NT2/D1 (cell line): ENCODE measurements around the gene ATP8B2.
"Not testable (repeated sequence)": the region's sequence is repeated elsewhere in the genome, so short reads cannot be mapped to it uniquely, and the experiment has no call there.

ENCODE experiments used
- DNase-seq: peaks from one replicate; pipeline ENCODE4 v3.0.0-alpha.2; 2011; ENCODE audit warnings: low read depth, low spot score
- H3K27me3 ChIP-seq: 2 replicates; pipeline ENCODE4 v1.6.0; 2011; ENCODE audit warnings: mild to moderate bottlenecking; ENCODE audit not compliant: insufficient read length, insufficient read depth
- H3K36me3 ChIP-seq: 2 replicates; pipeline ENCODE4 v1.6.1; 2011; ENCODE audit warnings: mild to moderate bottlenecking, low read length, mixed read lengths; ENCODE audit not compliant: insufficient read depth, insufficient read length
- H3K4me1 ChIP-seq: 2 replicates; pipeline ENCODE4 v1.5.1; 2011; ENCODE audit not compliant: insufficient read depth, insufficient read length
- H3K4me3 ChIP-seq: 2 replicates; pipeline ENCODE4 v1.5.1; 2011; ENCODE audit warnings: low read depth; ENCODE audit not compliant: insufficient read length
- H3K9ac ChIP-seq: 2 replicates; pipeline ENCODE4 v1.6.0; 2011; ENCODE audit warnings: low read depth; ENCODE audit not compliant: insufficient read length
- H3K9me3 ChIP-seq: 2 replicates; pipeline ENCODE4 v1.5.1; 2011; ENCODE audit warnings: mild to moderate bottlenecking, low read length; ENCODE audit not compliant: insufficient read depth
- SUZ12 ChIP-seq: IDR thresholded peaks from 2 replicates; pipeline ENCODE4 v1.6.1; 2011; ENCODE audit not compliant: insufficient read length, insufficient read depth; ENCODE audit errors: extremely low read depth
- YY1 ChIP-seq: IDR thresholded peaks from 2 replicates; pipeline ENCODE4 v1.6.1; 2011; ENCODE audit not compliant: insufficient read length, insufficient read depth
- ZNF274 ChIP-seq: IDR thresholded peaks from 2 replicates; pipeline ENCODE4 v1.6.1; 2011; ENCODE audit warnings: mild to moderate bottlenecking, low read depth, low read length

ATP8B2 gene

GRCh38 chr1:154316704-154317103 lies 8.6 kb upstream of the ATP8B2 start:
- Histone ChIP-seq H3K9me3 (peaks cover 11% of the 10 kb centered on the region), H3K27me3 (no peaks in the 10 kb centered on the region), H3K36me3 (no peaks in the 10 kb centered on the region), H3K4me1 (no peaks in the 10 kb centered on the region), H3K4me3 (no peak overlapping the region), H3K9ac (no peak overlapping the region)
- no peak for DNase-seq
- no peak for TF ChIP-seq SUZ12
- no peak for TF ChIP-seq ZNF274
- TF ChIP-seq YY1 = no peak

- Histone ChIP-seq H3K27me3 (peaks cover 4% of the 10 kb centered on the region), H3K4me3 (no peak overlapping the region), H3K9ac (no peak overlapping the region), H3K9me3 (peaks cover 11% of the 10 kb centered on the region), H3K4me1 (no peaks in the 10 kb centered on the region), H3K36me3 (no peaks in the 10 kb centered on the region)
- TF ChIP-seq SUZ12 = no peak
- TF ChIP-seq ZNF274 = no peak
- TF ChIP-seq YY1 = no peak
- DNase-seq = no peak
Measured at GRCh38 chr1:154318386-154318785, 6.9 kb upstream of the ATP8B2 start.

- Histone ChIP-seq H3K9ac (no peak within 1 kb of the TSS), H3K27me3 (peaks cover 11% of the 10 kb centered on the region)
- TF ChIP-seq YY1 (no peak), SUZ12 (no peak), ZNF274 (no peak)
Measured at GRCh38 chr1:154320882-154321608, 4.3 kb upstream of the ATP8B2 start, which contains the start of gene AQP10. Gene AQP10, plus strand, starts transcription at chr1:154321093. Its CDS starts 63 bp downstream, at chr1:154321156.

GRCh38 chr1:154321609-154321934 lies 3.8 kb upstream of the ATP8B2 start:
- peaks cover 11% of the 10 kb centered on the region for H3K27me3 ChIP-seq
- H3K4me3 ChIP-seq, DNase-seq, H3K4me1 ChIP-seq, H3K36me3 ChIP-seq, H3K9ac ChIP-seq, H3K9me3 ChIP-seq: not testable (repeated sequence)

More at GRCh38 chr1:154320882-154321608, 4.3 kb upstream of the ATP8B2 start, which contains the start of gene AQP10:
- peaks cover 9% of the 10 kb centered on the region for H3K9me3 ChIP-seq
- no peak for DNase-seq
- H3K4me3 ChIP-seq = no peak within 1 kb of the TSS
- peaks cover 3% of the 10 kb centered on the region for H3K4me1 ChIP-seq
- no peaks in the 10 kb centered on the region for H3K36me3 ChIP-seq

- Histone ChIP-seq H3K27me3 (peaks cover 11% of the 10 kb centered on the region), H3K36me3 (peaks cover 6% of the 10 kb centered on the region), H3K9ac (no peak overlapping the region), H3K9me3 (no peaks in the 10 kb centered on the region), H3K4me3 (no peak overlapping the region), H3K4me1 (peaks cover 23% of the 10 kb centered on the region)
- DNase-seq = no peak
- TF ChIP-seq SUZ12 (no peak), YY1 (no peak)
Measured at GRCh38 chr1:154323493-154323892, 1.8 kb upstream of the ATP8B2 start.

GRCh38 chr1:154324241-154324640 lies 1.1 kb upstream of the ATP8B2 start:
- Histone ChIP-seq H3K9me3 (no peaks in the 10 kb centered on the region), H3K4me1 (peaks cover 23% of the 10 kb centered on the region), H3K27me3 (peaks cover 11% of the 10 kb centered on the region), H3K4me3 (peak overlapping the region; percentile 86), H3K9ac (no peak overlapping the region), H3K36me3 (peaks cover 6% of the 10 kb centered on the region)
- TF ChIP-seq SUZ12 = no peak
- no peak for TF ChIP-seq ZNF274
- no peak for TF ChIP-seq YY1
- DNase-seq = no peak

GRCh38 chr1:154325583-154326545 lies 539 bp downstream of the ATP8B2 start:
- DNase-seq = peak; percentile 91
- peak overlapping the region; percentile 98 for H3K9ac ChIP-seq
- H3K4me1 ChIP-seq = peaks cover 35% of the 10 kb centered on the region
- peak; percentile 42 for TF ChIP-seq YY1
- TF ChIP-seq SUZ12 = no peak
- no peak for TF ChIP-seq ZNF274
- peaks cover 19% of the 10 kb centered on the region for H3K36me3 ChIP-seq
- peaks cover 11% of the 10 kb centered on the region for H3K27me3 ChIP-seq
- peak overlapping the region; percentile 92 for H3K4me3 ChIP-seq
- H3K9me3 ChIP-seq = no peaks in the 10 kb centered on the region
